ENCODE measurements around the gene ADGRF3.
"Not testable (repeated sequence)": the region's sequence is repeated elsewhere in the genome, so short reads cannot be mapped to it uniquely, and the experiment has no call there.

ADGRF3 gene

GRCh38 chr2:26305094-26305493 is 41.5 kb downstream of the ADGRF3 start:
- H3K27me3 ChIP-seq (ENCODE audit: insufficient read depth, poor library complexity, severe bottlenecking); H3K4me3 ChIP-seq (replicated peaks; ENCODE audit: insufficient read depth, low read length); H3K27ac ChIP-seq (replicated peaks); DNase-seq (ENCODE audit: low read depth in 1 of 2, low spot score in 1 of 2): not testable (repeated sequence)

- Histone ChIP-seq H3K27me3 (ENCODE audit: insufficient read depth, poor library complexity, severe bottlenecking) (no peaks in the 10 kb centered on the region), H3K4me3 (replicated peaks; ENCODE audit: insufficient read depth, low read length) (no peak overlapping the region), H3K27ac (replicated peaks) (no peak overlapping the region)
- DNase-seq (ENCODE audit: low read depth in 1 of 2, low spot score in 1 of 2): no peak
- no peak for TF ChIP-seq GABPA (IDR thresholded peaks at IDR 0.05; ENCODE audit: low read depth)
- TF ChIP-seq REST (IDR thresholded peaks at IDR 0.05; ENCODE audit: insufficient replicate concordance, low read depth): no peak
- TF ChIP-seq SPI1 (IDR thresholded peaks at IDR 0.05; ENCODE audit: borderline replicate concordance, low read depth): no peak
- TF ChIP-seq POLR2AphosphoS5 (IDR thresholded peaks at IDR 0.05; ENCODE audit: low read depth): no peak
- no peak for TF ChIP-seq CTCF (IDR thresholded peaks at IDR 0.05; ENCODE audit: insufficient read depth, low read length)
Observed at GRCh38 chr2:26302846-26303245, 43.7 kb downstream of the ADGRF3 start.

GRCh38 chr2:26300234-26300925 is 46.2 kb downstream of the ADGRF3 start:
- Histone ChIP-seq H3K27ac (replicated peaks) (no peak overlapping the region), H3K4me3 (replicated peaks; ENCODE audit: insufficient read depth, low read length) (no peak overlapping the region), H3K27me3 (ENCODE audit: insufficient read depth, poor library complexity, severe bottlenecking) (no peaks in the 10 kb centered on the region)
- TF ChIP-seq REST (IDR thresholded peaks at IDR 0.05; ENCODE audit: insufficient replicate concordance, low read depth) (no peak), GABPA (IDR thresholded peaks at IDR 0.05; ENCODE audit: low read depth) (no peak), POLR2AphosphoS5 (IDR thresholded peaks at IDR 0.05; ENCODE audit: low read depth) (no peak), SPI1 (IDR thresholded peaks at IDR 0.05; ENCODE audit: borderline replicate concordance, low read depth) (no peak), CTCF (IDR thresholded peaks at IDR 0.05; ENCODE audit: insufficient read depth, low read length) (no peak)
- DNase-seq (ENCODE audit: low read depth in 1 of 2, low spot score in 1 of 2): no peak

- TF ChIP-seq POLR2AphosphoS5 (IDR thresholded peaks at IDR 0.05; ENCODE audit: low read depth) (no peak), REST (IDR thresholded peaks at IDR 0.05; ENCODE audit: insufficient replicate concordance, low read depth) (no peak), CTCF (IDR thresholded peaks at IDR 0.05; ENCODE audit: insufficient read depth, low read length) (no peak), SPI1 (IDR thresholded peaks at IDR 0.05; ENCODE audit: borderline replicate concordance, low read depth) (no peak), GABPA (IDR thresholded peaks at IDR 0.05; ENCODE audit: low read depth) (no peak)
- H3K27me3 ChIP-seq (ENCODE audit: insufficient read depth, poor library complexity, severe bottlenecking): no peaks in the 10 kb centered on the region
- no peak overlapping the region for H3K27ac ChIP-seq (replicated peaks)
- no peak overlapping the region for H3K4me3 ChIP-seq (replicated peaks; ENCODE audit: insufficient read depth, low read length)
- no peak for DNase-seq (ENCODE audit: low read depth in 1 of 2, low spot score in 1 of 2)
Observed at GRCh38 chr2:26299471-26300101, 47.0 kb downstream of the ADGRF3 start.

Data from HL-60 (cell line).